B cell (primary cell): ENCODE data around the gene RERE. TPM values are rescaled to one million over a fixed set of nuclear protein-coding genes. Genes with fewer than 3 reads are reported as not detected.

Source experiments
- ATAC-seq: fragments of 200-7000 bp; cut with Tn5 transposase; one replicate; pipeline ENCODE4 v1.10.0; 2021; ENCODE audit warnings: low read depth, mild to moderate bottlenecking, moderate number of reproducible peaks, moderate library complexity
- CTCF ChIA-PET: fragments of 350-600 bp; sonication (Branson Sonifier 250); formaldehyde crosslinking; loops from one replicate; lab custom pipeline; 2021; ENCODE audit warnings: antibody characterized with exemption, inconsistent platforms; lab: Charles Lee
- POLR2A ChIA-PET: fragments of 350-600 bp; sonication (Branson Sonifier 250); formaldehyde crosslinking; loops from one replicate; lab custom pipeline; 2021; ENCODE audit warnings: antibody characterized with exemption; lab: Charles Lee
- DNase-seq: peaks from one replicate; pipeline ENCODE4 v3.0.0; 2013
- H2AFZ ChIP-seq: 2 replicates; pipeline ENCODE4 v1.6.1; 2012; ENCODE audit warnings: mild to moderate bottlenecking, low read depth, low read length; ENCODE audit not compliant: insufficient read depth, poor library complexity, severe bottlenecking
- H3K27ac ChIP-seq, 2 donors: 1 replicate in 1 of 2; 2 replicates in 1 of 2; pipeline ENCODE4 v1.5.1; 2012 to 2013; ENCODE audit warnings: low read length in 2 of 2, mild to moderate bottlenecking in 2 of 2, moderate library complexity in 1 of 2
- H3K27me3 ChIP-seq, 4 experiments: fragments of 200-600 bp in 1 of 4; sonication (generic) in 1 of 4; replicated peaks in 1 of 4; 1 replicate in 2 of 4; 2 replicates in 2 of 4; pipeline versions ENCODE4 v1.6.1 to v1.7.0; 2013 to 2016; ENCODE audit warnings: low read length in 3 of 4, mild to moderate bottlenecking in 2 of 4, mixed read lengths in 1 of 4, moderate library complexity in 1 of 4; ENCODE audit not compliant: insufficient read depth in 4 of 4, control insufficient read depth in 3 of 4; ENCODE audit errors: control extremely low read depth in 1 of 4
- H3K36me3 ChIP-seq, 2 experiments: replicated peaks in 1 of 2; 1 replicate in 1 of 2; 2 replicates in 1 of 2; pipeline versions ENCODE4 v1.6.1 to v1.7.1; 2013; ENCODE audit warnings: low read length in 1 of 2; ENCODE audit not compliant: insufficient read depth in 2 of 2, control insufficient read depth in 1 of 2; ENCODE audit errors: control extremely low read depth in 1 of 2, extremely low read depth in 1 of 2
- H3K4me1 ChIP-seq, 2 donors: fragments of 200-600 bp in 1 of 2; sonication (generic) in 1 of 2; 1 replicate in 1 of 2; 2 replicates in 1 of 2; pipeline versions ENCODE4 v1.5.1 to v1.6.1; 2013 to 2017; ENCODE audit warnings: low read length in 2 of 2; ENCODE audit not compliant: control insufficient read depth in 2 of 2, insufficient read depth in 2 of 2
- H3K4me2 ChIP-seq: replicated peaks from 2 replicates; pipeline ENCODE3; 2012; ENCODE audit warnings: mild to moderate bottlenecking, low read depth, low read length; ENCODE audit not compliant: poor library complexity, severe bottlenecking
- H3K4me3 ChIP-seq, 5 experiments: fragments of 200-600 bp in 1 of 5; sonication (generic) in 1 of 5; 1 replicate in 3 of 5; 2 replicates in 2 of 5; pipeline versions ENCODE4 v1.5.1 to v1.7.0; 2011 to 2016; ENCODE audit warnings: low read length in 4 of 5, mild to moderate bottlenecking in 4 of 5, low read depth in 2 of 5, control low read depth in 1 of 5, moderate library complexity in 1 of 5; ENCODE audit not compliant: insufficient read depth in 1 of 5; ENCODE audit errors: control extremely low read depth in 1 of 5, extremely low read depth in 1 of 5
- H3K79me2 ChIP-seq: fragments of 200-600 bp; sonication (generic); one replicate; pipeline ENCODE4 v1.6.0; 2016; ENCODE audit warnings: low read length; ENCODE audit not compliant: control insufficient read depth, insufficient read depth
- H3K9ac ChIP-seq: fragments of 200-600 bp; sonication (generic); 2 replicates; pipeline ENCODE4 v1.6.1; 2017; ENCODE audit warnings: mild to moderate bottlenecking, low read length, moderate library complexity
- H3K9me3 ChIP-seq, 3 donors: one replicate each; pipeline versions ENCODE4 v1.6.1 to v1.7.1; 2013; ENCODE audit warnings: low read length in 2 of 3; ENCODE audit not compliant: control insufficient read depth in 2 of 3, insufficient read depth in 1 of 3; ENCODE audit errors: control extremely low read depth in 1 of 3
- H4K20me1 ChIP-seq: 2 replicates; pipeline ENCODE4 v1.6.0; 2012; ENCODE audit warnings: mild to moderate bottlenecking, low read length; ENCODE audit not compliant: insufficient read depth, control insufficient read depth, poor library complexity, severe bottlenecking
- H3K27ac Mint-ChIP-seq: one replicate; pipeline ENCODE4 v1.8.0; 2021; ENCODE audit warnings: mixed read lengths
- H3K27me3 Mint-ChIP-seq: one replicate; pipeline ENCODE4 v1.8.0; 2021; ENCODE audit warnings: mixed read lengths
- H3K4me1 Mint-ChIP-seq: one replicate; pipeline ENCODE4 v1.8.0; 2021; ENCODE audit warnings: mixed read lengths
- H3K4me3 Mint-ChIP-seq: one replicate; pipeline ENCODE4 v1.8.0; 2021; ENCODE audit warnings: mixed read lengths
- H3K9me3 Mint-ChIP-seq: one replicate; pipeline ENCODE4 v1.8.0; 2022; ENCODE audit warnings: mixed read lengths; ENCODE audit not compliant: insufficient read depth
- CTCF ChIP-seq: fragments of 200-600 bp; IDR thresholded peaks from one replicate; pipeline ENCODE4 v1.8.0; 2022; ENCODE audit warnings: antibody characterized with exemption, mild to moderate bottlenecking
- EZH2 ChIP-seq: IDR thresholded peaks from 2 replicates; pipeline ENCODE4 v1.6.1; 2012; ENCODE audit warnings: borderline replicate concordance, low read depth, mild to moderate bottlenecking, moderate library complexity, low read length; ENCODE audit not compliant: insufficient read depth, poor library complexity, severe bottlenecking
- WGBS: methylation state at CpG from one replicate; pipeline ENCODE4 v1.1.5; 2013; ENCODE audit warnings: missing lambda C conversion rate; ENCODE audit not compliant: insufficient coverage; 5-methylcytosine and 5-hydroxymethylcytosine counted together
- intact Hi-C: fragments of 100-400 bp; cut with micrococcal nuclease; formaldehyde crosslinking; loops from one replicate; pipeline ENCODE4 v1.10.0; 2022
- polyA plus RNA-seq: library from polyadenylated mRNA; depleted of rRNA; stranded (reverse); fragments of >200 nt; gene quantifications from 2 replicates; pipeline ENCODE4 v1.2.3, GENCODE V29; 2012
- total RNA-seq, 2 donors: library from RNA; stranded (reverse); fragments of 120-200 nt in 1 of 2; gene quantifications; 1 replicate in 1 of 2; 2 replicates in 1 of 2; pipeline versions ENCODE4 v1.2.3 to v1.2.4, GENCODE V29; 2013 to 2022

RERE gene
- total and polyA plus RNA-seq, 2 donors (not counting 1 experiment from before 2014, with no cell fraction given): 27.3 to 132 TPM

DNA sequence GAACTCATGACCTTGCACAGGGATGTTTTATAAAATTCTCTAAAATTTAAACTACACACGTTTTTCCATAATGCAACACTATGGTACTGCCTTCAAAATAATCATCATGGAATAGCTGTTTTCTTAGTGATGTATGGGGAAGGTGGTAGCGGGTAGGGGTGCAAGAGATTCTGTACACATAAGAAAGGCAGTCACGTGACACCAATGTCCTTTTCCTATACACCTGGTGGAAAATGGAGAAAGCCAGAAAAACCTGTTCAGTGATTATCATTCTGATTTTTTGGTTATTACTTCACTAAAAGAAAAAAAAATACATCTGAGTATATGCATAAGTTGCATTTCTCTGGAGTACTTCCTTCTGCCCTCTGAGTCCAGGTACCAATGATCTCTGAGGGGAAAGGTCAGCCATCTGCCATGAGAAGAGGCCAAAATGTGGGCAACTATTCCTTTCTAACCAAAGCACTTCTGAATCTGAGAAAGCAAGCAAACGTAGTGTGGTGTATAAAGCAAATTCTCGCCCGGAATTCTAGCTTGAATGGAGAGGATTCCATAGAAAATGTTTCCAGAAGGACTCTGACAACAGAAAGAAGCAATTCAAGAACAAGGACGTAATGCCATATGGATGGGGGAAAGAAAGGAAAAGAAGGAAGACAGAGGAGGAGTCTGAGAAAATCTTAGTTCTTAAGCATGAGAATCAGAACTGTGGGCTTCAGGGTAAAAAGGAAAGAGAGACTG is 137.3 kb downstream of the RERE start:
- no peak overlapping the region for H3K4me3 ChIP-seq
- H3K27me3 ChIP-seq: no peaks in the 10 kb centered on the region
- no peak for TF ChIP-seq EZH2
- TF ChIP-seq CTCF: no peak
- no peak overlapping the region for H3K4me2 ChIP-seq
- peaks cover 100% of the 10 kb centered on the region for H3K79me2 ChIP-seq
- no peak overlapping the region for H3K4me3 Mint-ChIP-seq
- H3K9ac ChIP-seq: no peak overlapping the region
- peaks cover 40% of the 10 kb centered on the region for H4K20me1 ChIP-seq
- H3K27ac Mint-ChIP-seq: no peak overlapping the region
- H3K9me3 Mint-ChIP-seq: no peaks in the 10 kb centered on the region
- no peak overlapping the region for H3K27ac ChIP-seq
- H3K27me3 Mint-ChIP-seq: no peaks in the 10 kb centered on the region
- ATAC-seq: no peak
- ChIA-PET POLR2A (no interaction called here), CTCF (interaction anchor here (1.0 to 1.7 kb wide), 3 partner anchors 9 to 118 kb away, joined by 4 to 11 read pairs (median 4); no protein-coding TSS in a partner anchor)
- H3K4me1 Mint-ChIP-seq: peaks cover 40% of the 10 kb centered on the region
- intact Hi-C loops: no loop called here
- no peak for DNase-seq
- no peaks in the 10 kb centered on the region for H3K9me3 ChIP-seq
- 97% methylated on average over 3 of the region's 7 CpGs for WGBS
- peaks cover 20 to 24% of the 10 kb centered on the region in 2 donors for H3K4me1 ChIP-seq
- no peak overlapping the region for H2AFZ ChIP-seq
- no peaks in the 10 kb centered on the region for H3K36me3 ChIP-seq

- POLR2A ChIA-PET: no interaction called here
- 91% methylated on average over 1 of the region's 2 CpGs for WGBS
Measured at GRCh38 chr1:8679395-8679800, 138.0 kb downstream of the RERE start.

More at GRCh38 chr1:8679395-8679800, 138.0 kb downstream of the RERE start:
- no peak for TF ChIP-seq CTCF
- no peak for TF ChIP-seq EZH2
- no peak for ATAC-seq
- Mint-ChIP-seq H3K4me3 (no peak overlapping the region), H3K27me3 (no peaks in the 10 kb centered on the region), H3K27ac (no peak overlapping the region), H3K4me1 (peaks cover 40% of the 10 kb centered on the region), H3K9me3 (no peaks in the 10 kb centered on the region)
- Histone ChIP-seq H3K4me3 (no peak overlapping the region), H3K9ac (no peak overlapping the region), H3K36me3 (no peaks in the 10 kb centered on the region), H3K4me2 (no peak overlapping the region), H2AFZ (no peak overlapping the region), H3K9me3 (no peaks in the 10 kb centered on the region), H3K27ac (peak overlapping the region; percentile 26 to 27), H3K27me3 (no peaks in the 10 kb centered on the region), H3K79me2 (peaks cover 100% of the 10 kb centered on the region), H3K4me1 (peaks cover 20 to 22% of the 10 kb centered on the region in 2 donors), H4K20me1 (peaks cover 35% of the 10 kb centered on the region)
- DNase-seq: no peak
- intact Hi-C loops: no loop called here
- CTCF ChIA-PET: interaction anchor here (0.6 to 1.2 kb wide), 2 partner anchors 38 to 47 kb away, joined by 3 to 4 read pairs; no protein-coding TSS in a partner anchor
